Measurements from ENCODE around the gene YBX2. TPM values are rescaled to one million over a fixed set of nuclear protein-coding genes. Genes with fewer than 3 reads are reported as not detected.

The YBX2 gene
- polyA plus RNA-seq, 1 donor (not counting 4 experiments of a cell fraction or from before 2014, with no cell fraction given) = 0.05 TPM

DNA sequence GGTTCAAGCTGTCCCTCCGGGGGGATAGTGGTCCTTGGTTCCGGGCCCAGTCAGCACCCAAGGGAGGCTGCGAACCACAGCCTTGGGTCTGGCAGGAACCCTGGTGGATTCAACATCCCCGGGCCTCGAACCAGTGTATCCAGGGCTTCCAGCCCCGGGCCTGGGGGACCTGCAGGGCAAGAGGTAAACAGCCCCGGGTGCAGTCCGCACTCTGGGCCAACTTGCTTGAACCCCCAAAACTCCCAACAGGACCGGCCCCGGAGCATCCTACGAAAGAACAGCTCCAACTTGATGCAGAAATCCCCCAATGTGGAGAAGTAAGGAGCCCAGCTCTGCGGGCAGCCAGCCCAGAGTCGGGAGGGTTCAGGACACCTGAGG is 36.2 kb upstream of the YBX2 start:
- H3K4me2 ChIP-seq (ENCODE audit: control insufficient read depth, extremely low read depth, insufficient read depth, low read depth, low read length) = peak overlapping the region; percentile 99
- peak overlapping the region; percentile 84 for H2AFZ ChIP-seq (ENCODE audit: control insufficient read depth, low read length)
- DNase-seq (ENCODE audit: low read depth, low spot score) = no peak
- H4K20me1 ChIP-seq (ENCODE audit: control insufficient read depth, extremely low read depth, insufficient read depth, low read length) = no peaks in the 10 kb centered on the region
- H3K4me1 ChIP-seq (ENCODE audit: control insufficient read depth, extremely low read depth, insufficient read depth, low read length) = peaks cover 8% of the 10 kb centered on the region
- H3K4me3 ChIP-seq (ENCODE audit: control insufficient read depth in 2 of 3, extremely low read depth in 1 of 3, insufficient read depth in 2 of 3, low read depth in 1 of 3, low read length in 3 of 3) = peak overlapping the region; percentile 34 to 95 (median 90)
- no peak for TF ChIP-seq EZH2 (IDR thresholded peaks at IDR 0.05; ENCODE audit: low read length)
- TF ChIP-seq, protein P1, sequence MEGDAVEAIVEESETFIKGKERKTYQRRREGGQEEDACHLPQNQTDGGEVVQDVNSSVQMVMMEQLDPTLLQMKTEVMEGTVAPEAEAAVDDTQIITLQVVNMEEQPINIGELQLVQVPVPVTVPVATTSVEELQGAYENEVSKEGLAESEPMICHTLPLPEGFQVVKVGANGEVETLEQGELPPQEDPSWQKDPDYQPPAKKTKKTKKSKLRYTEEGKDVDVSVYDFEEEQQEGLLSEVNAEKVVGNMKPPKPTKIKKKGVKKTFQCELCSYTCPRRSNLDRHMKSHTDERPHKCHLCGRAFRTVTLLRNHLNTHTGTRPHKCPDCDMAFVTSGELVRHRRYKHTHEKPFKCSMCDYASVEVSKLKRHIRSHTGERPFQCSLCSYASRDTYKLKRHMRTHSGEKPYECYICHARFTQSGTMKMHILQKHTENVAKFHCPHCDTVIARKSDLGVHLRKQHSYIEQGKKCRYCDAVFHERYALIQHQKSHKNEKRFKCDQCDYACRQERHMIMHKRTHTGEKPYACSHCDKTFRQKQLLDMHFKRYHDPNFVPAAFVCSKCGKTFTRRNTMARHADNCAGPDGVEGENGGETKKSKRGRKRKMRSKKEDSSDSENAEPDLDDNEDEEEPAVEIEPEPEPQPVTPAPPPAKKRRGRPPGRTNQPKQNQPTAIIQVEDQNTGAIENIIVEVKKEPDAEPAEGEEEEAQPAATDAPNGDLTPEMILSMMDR (optimal IDR thresholded peaks at IDR 0.05 in 1 of 3, IDR thresholded peaks at IDR 0.05 in 1 of 3, conservative IDR thresholded peaks at IDR 0.05 in 1 of 3; ENCODE audit: extremely low read depth in 1 of 3, insufficient read depth in 2 of 3, low read length in 3 of 3) = no peak
- peak overlapping the region; percentile 20 for H3K27ac ChIP-seq (ENCODE audit: control insufficient read depth, insufficient read depth, low read length)
- no peaks in the 10 kb centered on the region for H3K27me3 ChIP-seq (ENCODE audit: control insufficient read depth, extremely low read depth, insufficient read depth, low read length)
- dilution Hi-C loops (cut with MboI; ENCODE audit: extremely low pct_ligation_motif_present, low sequenced_read_pairs) = no loop called here
- peak overlapping the region; percentile 91 for H3K9ac ChIP-seq (ENCODE audit: control insufficient read depth, extremely low read depth, insufficient read depth, low read length)
- no peak for FAIRE-seq
- peaks cover 8 to 14% of the 10 kb centered on the region in 2 experiments for H3K36me3 ChIP-seq (ENCODE audit: control insufficient read depth in 2 of 2, extremely low read depth in 1 of 2, insufficient read depth in 2 of 2, low read length in 2 of 2)
- H3K79me2 ChIP-seq (ENCODE audit: control insufficient read depth, insufficient read depth, low read length) = peaks cover 17% of the 10 kb centered on the region
- peaks cover 2% of the 10 kb centered on the region for H3K9me1 ChIP-seq (ENCODE audit: control insufficient read depth, extremely low read depth, insufficient read depth, low read length)
- H3K9me3 ChIP-seq (ENCODE audit: control insufficient read depth, low read depth, low read length) = no peaks in the 10 kb centered on the region

DNA sequence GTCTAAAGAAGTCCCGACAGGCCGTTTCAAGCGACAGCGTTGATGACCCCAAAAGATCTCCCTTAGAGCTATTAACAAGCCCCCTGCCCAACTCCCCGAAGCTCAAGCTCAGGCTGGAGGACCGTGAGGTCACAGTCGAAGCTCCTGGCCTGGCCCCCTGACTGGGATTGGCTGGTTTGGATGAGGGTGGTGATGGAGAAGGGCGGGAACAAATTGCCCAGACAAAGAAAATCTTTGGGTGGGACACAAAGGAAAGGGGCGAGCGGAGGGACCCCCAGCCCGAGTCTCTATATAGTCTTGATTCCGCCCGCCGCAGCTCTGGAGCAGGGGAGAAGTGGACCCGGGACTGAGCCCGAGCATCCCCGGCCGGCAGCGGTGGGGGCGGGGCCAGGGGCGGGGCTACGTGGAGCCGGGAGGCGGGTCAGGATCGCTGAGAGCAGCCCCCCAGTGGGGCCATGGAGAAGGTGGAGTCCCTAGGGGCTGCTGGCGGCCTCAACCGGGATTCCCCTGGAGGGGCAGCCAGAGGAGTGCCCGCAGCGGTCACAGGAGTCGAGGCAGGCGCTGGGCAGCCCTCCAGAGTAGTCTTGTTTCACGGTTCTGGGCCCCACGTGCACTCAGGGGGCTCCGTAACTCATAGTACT is 35.7 kb upstream of the YBX2 start:
- DNase-seq (ENCODE audit: low read depth, low spot score) = no peak
- dilution Hi-C loops (cut with MboI; ENCODE audit: extremely low pct_ligation_motif_present, low sequenced_read_pairs) = no loop called here
- FAIRE-seq = peak; percentile 39

More for the DNA sequence above, 35.7 kb upstream of the YBX2 start:
- Histone ChIP-seq H3K4me3 (ENCODE audit: control insufficient read depth in 2 of 3, extremely low read depth in 1 of 3, insufficient read depth in 2 of 3, low read depth in 1 of 3, low read length in 3 of 3) (peak overlapping the region; percentile 87 to 95 (median 90)), H3K9me3 (ENCODE audit: control insufficient read depth, low read depth, low read length) (no peaks in the 10 kb centered on the region), H3K9me1 (ENCODE audit: control insufficient read depth, extremely low read depth, insufficient read depth, low read length) (peaks cover 2% of the 10 kb centered on the region), H3K79me2 (ENCODE audit: control insufficient read depth, insufficient read depth, low read length) (peaks cover 17% of the 10 kb centered on the region), H3K36me3 (ENCODE audit: control insufficient read depth in 2 of 2, extremely low read depth in 1 of 2, insufficient read depth in 2 of 2, low read length in 2 of 2) (peaks cover 12 to 19% of the 10 kb centered on the region in 2 experiments), H3K27me3 (ENCODE audit: control insufficient read depth, extremely low read depth, insufficient read depth, low read length) (no peaks in the 10 kb centered on the region), H3K4me1 (ENCODE audit: control insufficient read depth, extremely low read depth, insufficient read depth, low read length) (peaks cover 8% of the 10 kb centered on the region), H3K9ac (ENCODE audit: control insufficient read depth, extremely low read depth, insufficient read depth, low read length) (peak overlapping the region; percentile 91), H3K4me2 (ENCODE audit: control insufficient read depth, extremely low read depth, insufficient read depth, low read depth, low read length) (peak overlapping the region; percentile 99), H2AFZ (ENCODE audit: control insufficient read depth, low read length) (peak overlapping the region; percentile 97), H4K20me1 (ENCODE audit: control insufficient read depth, extremely low read depth, insufficient read depth, low read length) (no peaks in the 10 kb centered on the region), H3K27ac (ENCODE audit: control insufficient read depth, insufficient read depth, low read length) (peak overlapping the region; percentile 90)
- TF ChIP-seq, protein P1 (optimal IDR thresholded peaks at IDR 0.05 in 1 of 3, IDR thresholded peaks at IDR 0.05 in 1 of 3, conservative IDR thresholded peaks at IDR 0.05 in 1 of 3; ENCODE audit: extremely low read depth in 1 of 3, insufficient read depth in 2 of 3, low read length in 3 of 3) = no peak
- no peak for TF ChIP-seq EZH2 (IDR thresholded peaks at IDR 0.05; ENCODE audit: low read length)
